ENCODE measurements around the gene AKT1. TPM values are rescaled to one million over a fixed set of nuclear protein-coding genes. Genes with fewer than 3 reads are reported as not detected.

The AKT1 gene
- total RNA-seq, 3 donors from 2014 or later, result 91.9 to 119 (median 116) TPM

DNA sequence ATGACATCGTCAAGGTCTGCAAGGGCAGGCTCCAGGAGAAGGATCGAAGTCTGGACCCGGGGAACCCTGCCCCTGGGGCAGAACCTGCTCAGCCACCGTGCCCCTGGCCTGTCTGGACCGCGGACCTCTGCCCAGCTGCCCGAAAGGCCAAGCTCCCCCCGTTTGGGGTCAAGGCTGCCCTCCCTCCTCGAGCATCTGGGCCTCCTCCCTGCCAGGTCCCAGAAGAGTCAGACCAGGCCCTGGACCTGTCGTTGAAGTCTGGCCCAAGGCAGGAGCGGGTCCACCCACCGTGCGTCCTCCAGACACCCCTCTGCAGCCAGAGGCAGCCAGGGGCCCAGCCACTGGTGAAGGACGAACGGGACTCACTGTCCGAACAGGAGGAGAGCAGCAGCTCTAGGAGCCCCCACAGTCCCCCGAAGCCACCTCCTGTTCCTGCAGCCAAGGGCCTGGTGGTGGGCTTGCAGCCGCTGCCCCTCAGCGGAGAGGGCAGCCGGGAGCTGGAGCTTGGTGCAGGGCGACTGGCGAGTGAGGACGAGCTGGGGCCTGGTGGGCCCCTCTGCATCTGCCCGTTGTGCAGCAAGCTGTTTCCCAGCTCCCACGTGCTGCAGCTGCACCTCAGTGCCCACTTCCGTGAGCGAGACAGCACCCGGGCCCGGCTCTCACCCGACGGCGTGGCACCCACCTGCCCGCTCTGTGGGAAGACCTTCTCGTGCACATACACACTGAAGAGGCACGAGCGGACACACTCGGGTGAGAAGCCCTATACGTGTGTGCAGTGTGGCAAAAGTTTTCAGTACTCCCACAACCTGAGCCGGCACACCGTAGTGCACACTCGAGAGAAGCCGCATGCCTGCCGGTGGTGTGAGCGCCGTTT lies 6.2 kb upstream of the AKT1 start:
- peak overlapping the region; percentile 75 to 80 (median 76) for H3K4me3 ChIP-seq
- H3K4me1 ChIP-seq, result peaks cover 6 to 10% of the 10 kb centered on the region in 2 donors
- DNase-seq (ENCODE audit: low spot score in 2 of 2), result no peak
- TF ChIP-seq POLR2AphosphoS5 (IDR thresholded peaks at IDR 0.05), result no peak
- TF ChIP-seq POLR2A (IDR thresholded peaks at IDR 0.05), result no peak
- TF ChIP-seq, protein P1, sequence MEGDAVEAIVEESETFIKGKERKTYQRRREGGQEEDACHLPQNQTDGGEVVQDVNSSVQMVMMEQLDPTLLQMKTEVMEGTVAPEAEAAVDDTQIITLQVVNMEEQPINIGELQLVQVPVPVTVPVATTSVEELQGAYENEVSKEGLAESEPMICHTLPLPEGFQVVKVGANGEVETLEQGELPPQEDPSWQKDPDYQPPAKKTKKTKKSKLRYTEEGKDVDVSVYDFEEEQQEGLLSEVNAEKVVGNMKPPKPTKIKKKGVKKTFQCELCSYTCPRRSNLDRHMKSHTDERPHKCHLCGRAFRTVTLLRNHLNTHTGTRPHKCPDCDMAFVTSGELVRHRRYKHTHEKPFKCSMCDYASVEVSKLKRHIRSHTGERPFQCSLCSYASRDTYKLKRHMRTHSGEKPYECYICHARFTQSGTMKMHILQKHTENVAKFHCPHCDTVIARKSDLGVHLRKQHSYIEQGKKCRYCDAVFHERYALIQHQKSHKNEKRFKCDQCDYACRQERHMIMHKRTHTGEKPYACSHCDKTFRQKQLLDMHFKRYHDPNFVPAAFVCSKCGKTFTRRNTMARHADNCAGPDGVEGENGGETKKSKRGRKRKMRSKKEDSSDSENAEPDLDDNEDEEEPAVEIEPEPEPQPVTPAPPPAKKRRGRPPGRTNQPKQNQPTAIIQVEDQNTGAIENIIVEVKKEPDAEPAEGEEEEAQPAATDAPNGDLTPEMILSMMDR (IDR thresholded peaks at IDR 0.05), result no peak
- H3K27ac ChIP-seq, result peak overlapping the region; percentile 97 to 98
- H3K27me3 ChIP-seq, result no peaks in the 10 kb centered on the region
- no peaks in the 10 kb centered on the region for H3K36me3 ChIP-seq
- no peaks in the 10 kb centered on the region for H3K9me3 ChIP-seq
- intact Hi-C loops (cut with DNase I; ENCODE audit: low total_unique reads), result no loop called here

DNA sequence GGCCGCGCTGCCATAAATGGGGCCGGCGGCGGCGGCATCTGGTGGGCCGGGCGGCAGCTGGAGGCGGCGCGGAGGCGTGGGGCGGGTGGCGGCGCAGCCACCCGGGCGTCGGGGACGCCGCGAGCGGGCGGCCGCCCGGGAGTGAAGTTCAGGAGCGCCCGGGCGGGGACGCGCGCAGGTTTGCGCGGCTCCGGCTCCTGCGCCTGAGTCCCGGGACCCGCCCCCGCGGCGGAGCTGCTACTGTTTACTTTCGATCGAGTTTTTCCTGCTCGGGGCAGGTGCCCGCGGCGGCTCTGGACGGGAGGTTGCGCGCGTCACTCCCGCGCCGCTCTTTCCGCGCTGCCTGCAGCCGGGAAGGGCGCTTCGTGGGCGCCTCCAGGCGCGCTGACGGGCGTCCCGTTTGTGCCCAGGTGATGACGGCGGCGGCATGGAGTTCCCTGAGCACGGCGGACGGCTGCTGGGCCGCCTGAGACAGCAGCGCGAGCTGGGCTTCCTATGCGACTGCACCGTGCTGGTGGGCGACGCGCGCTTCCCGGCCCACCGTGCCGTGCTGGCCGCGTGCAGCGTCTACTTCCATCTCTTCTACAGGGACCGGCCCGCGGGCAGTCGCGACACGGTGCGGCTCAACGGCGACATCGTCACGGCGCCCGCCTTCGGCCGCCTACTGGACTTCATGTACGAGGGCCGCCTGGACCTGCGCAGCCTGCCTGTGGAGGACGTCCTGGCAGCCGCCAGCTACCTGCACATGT lies 5.4 kb upstream of the AKT1 start, which contains the start of gene ZBTB42:
Gene ZBTB42, plus strand, starts transcription at position 331 of the 749 bp plus-strand sequence. Its CDS starts 97 bp downstream, at position 428.
- DNase-seq (ENCODE audit: low spot score in 2 of 2), result peak; percentile 76 to 91

DNA sequence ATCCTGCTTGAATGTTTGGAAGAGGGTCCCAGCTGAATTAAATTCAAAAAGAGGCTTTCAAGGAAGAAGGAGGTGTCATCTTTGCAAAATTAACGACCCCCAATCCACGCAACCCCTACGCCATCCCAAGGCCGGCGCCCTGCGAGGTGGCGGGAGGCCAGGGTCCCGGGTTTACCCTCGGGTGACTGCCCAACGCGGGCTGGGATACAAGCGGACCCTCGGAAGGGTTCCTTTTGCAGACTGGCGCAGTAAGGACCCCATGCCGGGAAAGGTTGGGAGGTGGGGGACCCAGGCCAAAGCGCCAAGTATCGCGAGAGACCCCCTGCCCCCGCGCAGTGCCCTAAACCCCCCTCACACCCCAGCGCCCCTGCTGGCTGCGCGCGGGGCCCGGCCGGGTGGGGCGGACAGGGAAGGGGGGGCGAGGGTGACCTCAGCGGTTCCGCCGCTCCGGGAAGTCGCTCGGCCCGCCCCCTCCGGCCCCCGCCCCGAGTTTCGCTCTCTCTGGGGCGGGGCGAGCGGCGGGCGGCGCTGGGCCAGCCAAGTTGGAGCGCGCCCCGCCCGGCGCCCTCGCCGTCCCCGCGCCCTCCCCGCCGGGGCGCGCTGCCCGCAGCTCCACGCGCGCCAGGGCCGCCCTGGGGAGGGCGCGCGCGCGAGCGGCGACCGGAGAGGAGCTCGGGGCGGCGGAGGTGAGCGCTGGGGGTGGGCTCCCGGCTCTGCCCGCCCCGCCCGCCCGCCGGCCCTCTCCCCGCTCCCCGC lies 4.6 kb upstream of the AKT1 start:
- TF ChIP-seq POLR2A (IDR thresholded peaks at IDR 0.05), result no peak
- peak; percentile 64 to 72 (median 71) for TF ChIP-seq POLR2AphosphoS5 (IDR thresholded peaks at IDR 0.05)
- TF ChIP-seq, protein P1 (IDR thresholded peaks at IDR 0.05), result peak in 2 of 3 donors; percentile 19 to 34
- H3K27me3 ChIP-seq, result no peaks in the 10 kb centered on the region
- peak overlapping the region; percentile 75 to 80 (median 76) for H3K4me3 ChIP-seq
- H3K36me3 ChIP-seq, result no peaks in the 10 kb centered on the region
- H3K9me3 ChIP-seq, result no peaks in the 10 kb centered on the region
- H3K27ac ChIP-seq, result peak overlapping the region; percentile 97 to 98
- DNase-seq (ENCODE audit: low spot score in 2 of 2), result peak; percentile 72 to 84
- peaks cover 10 to 11% of the 10 kb centered on the region in 2 donors for H3K4me1 ChIP-seq
- intact Hi-C loops (cut with DNase I; ENCODE audit: low total_unique reads), result no loop called here

More for the DNA sequence above, 5.4 kb upstream of the AKT1 start, which contains the start of gene ZBTB42:
- intact Hi-C loops (cut with DNase I; ENCODE audit: low total_unique reads), result no loop called here
- Histone ChIP-seq H3K36me3 (no peaks in the 10 kb centered on the region), H3K4me3 (peak within 1 kb of the TSS; percentile 75 to 80 (median 76)), H3K4me1 (peaks cover 10 to 11% of the 10 kb centered on the region in 2 donors), H3K27ac (peak within 1 kb of the TSS; percentile 97 to 98), H3K9me3 (no peaks in the 10 kb centered on the region), H3K27me3 (no peaks in the 10 kb centered on the region)
- TF ChIP-seq POLR2AphosphoS5 (IDR thresholded peaks at IDR 0.05), result peak; percentile 35 to 39 (median 37)
- TF ChIP-seq, protein P1 (IDR thresholded peaks at IDR 0.05), result peak in 1 of 3 donors; percentile 10
- no peak for TF ChIP-seq POLR2A (IDR thresholded peaks at IDR 0.05)

DNA sequence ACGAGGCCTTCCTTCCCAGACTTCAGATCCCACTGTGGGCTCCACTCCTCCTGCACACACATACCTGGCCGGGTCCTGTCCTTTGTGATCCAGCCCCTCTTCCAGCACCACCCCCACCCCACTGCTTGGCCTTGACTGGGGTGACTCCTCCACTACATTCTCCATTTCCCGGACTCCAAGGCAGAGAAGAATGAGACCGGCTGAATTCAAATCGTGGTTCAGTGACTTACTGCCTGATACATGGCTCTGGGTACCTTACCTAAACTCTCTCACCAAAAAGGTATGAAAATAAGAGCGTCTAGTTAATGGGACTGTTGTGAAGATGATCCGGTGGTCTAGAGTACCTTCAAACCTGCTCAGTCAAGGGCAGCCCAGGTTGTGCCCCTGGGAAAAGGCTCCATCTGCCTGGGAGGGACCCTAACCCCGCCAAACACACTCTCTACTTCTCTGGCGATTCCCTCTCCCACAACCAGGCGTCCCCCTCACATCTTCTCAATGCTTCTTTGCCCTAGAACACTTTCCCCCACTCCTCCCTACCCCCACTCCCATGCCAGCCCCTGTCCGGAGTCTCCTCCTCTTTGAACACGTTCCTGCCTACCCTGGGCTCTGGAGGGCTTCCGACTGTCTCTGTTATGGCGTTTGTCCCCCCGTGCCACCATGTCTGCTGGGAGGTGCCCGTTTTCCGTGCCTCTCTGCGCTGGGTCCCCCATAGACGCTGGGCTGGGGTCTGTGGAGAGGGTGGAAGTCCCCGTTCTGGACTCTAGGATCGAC lies 3.9 kb upstream of the AKT1 start:
- H3K9me3 ChIP-seq, result no peaks in the 10 kb centered on the region
- H3K27ac ChIP-seq, result peak overlapping the region; percentile 97 to 98
- no peaks in the 10 kb centered on the region for H3K36me3 ChIP-seq
- DNase-seq (ENCODE audit: low spot score in 2 of 2), result no peak
- intact Hi-C loops (cut with DNase I; ENCODE audit: low total_unique reads), result no loop called here
- peaks cover 10 to 11% of the 10 kb centered on the region in 2 donors for H3K4me1 ChIP-seq
- no peaks in the 10 kb centered on the region for H3K27me3 ChIP-seq
- no peak for TF ChIP-seq POLR2A (IDR thresholded peaks at IDR 0.05)
- TF ChIP-seq POLR2AphosphoS5 (IDR thresholded peaks at IDR 0.05), result no peak
- TF ChIP-seq, protein P1 (IDR thresholded peaks at IDR 0.05), result no peak
- peak overlapping the region; percentile 75 to 80 (median 76) for H3K4me3 ChIP-seq
